Measurements from ENCODE around the gene CDKN2AIP. TPM values are rescaled to one million over a fixed set of nuclear protein-coding genes. Genes with fewer than 3 reads are reported as not detected.

CDKN2AIP gene
- total RNA-seq, 4 donors from 2014 or later: 19.4 to 21.8 (median 20.5) TPM

GRCh38 chr4:183411291-183411861, 33.1 kb upstream of the CDKN2AIP start:
- no peaks in the 10 kb centered on the region for H3K9me3 ChIP-seq
- no peak overlapping the region for H3K4me3 ChIP-seq
- no peaks in the 10 kb centered on the region for H3K36me3 ChIP-seq
- peaks cover 0 to 7% (median 5%) of the 10 kb centered on the region in 4 donors for H3K4me1 ChIP-seq
- 89% methylated on average over 11 of the region's 11 CpGs for WGBS
- TF ChIP-seq POLR2A (IDR thresholded peaks at IDR 0.05; ENCODE audit: low read depth) (no peak), POLR2AphosphoS5 (IDR thresholded peaks at IDR 0.05) (no peak), EP300 (IDR thresholded peaks at IDR 0.05) (no peak), CTCF (IDR thresholded peaks at IDR 0.05) (no peak)
- no peak for DNase-seq (ENCODE audit: extremely low spot score)
- intact Hi-C loops (cut with DNase I): no loop called here
- H3K27ac ChIP-seq (replicated peaks in 1 of 4): no peak overlapping the region
- H3K27me3 ChIP-seq: no peaks in the 10 kb centered on the region

- no peaks in the 10 kb centered on the region for H3K27me3 ChIP-seq
- intact Hi-C loops (cut with DNase I): no loop called here
- H3K9me3 ChIP-seq: no peaks in the 10 kb centered on the region
- no peak overlapping the region for H3K27ac ChIP-seq (replicated peaks in 1 of 4)
- H3K4me3 ChIP-seq: no peak overlapping the region
- TF ChIP-seq POLR2AphosphoS5 (IDR thresholded peaks at IDR 0.05) (no peak), CTCF (IDR thresholded peaks at IDR 0.05) (no peak), POLR2A (IDR thresholded peaks at IDR 0.05; ENCODE audit: low read depth) (no peak)
- 76% methylated on average over 11 of the region's 11 CpGs for WGBS
- no peaks in the 10 kb centered on the region for H3K4me1 ChIP-seq
- no peaks in the 10 kb centered on the region for H3K36me3 ChIP-seq
- DNase-seq (ENCODE audit: extremely low spot score): no peak
These were observed 31.6 kb upstream of the CDKN2AIP start for GRCh38 chr4:183412821-183413220.

GRCh38 chr4:183413234-183414200, 30.9 kb upstream of the CDKN2AIP start:
- Histone ChIP-seq H3K27me3 (no peaks in the 10 kb centered on the region), H3K36me3 (no peaks in the 10 kb centered on the region), H3K4me1 (no peaks in the 10 kb centered on the region), H3K4me3 (no peak overlapping the region), H3K9me3 (no peaks in the 10 kb centered on the region), H3K27ac (replicated peaks in 1 of 4) (no peak overlapping the region)
- DNase-seq (ENCODE audit: extremely low spot score): no peak
- TF ChIP-seq POLR2AphosphoS5 (IDR thresholded peaks at IDR 0.05) (no peak), POLR2A (IDR thresholded peaks at IDR 0.05; ENCODE audit: low read depth) (no peak), EP300 (IDR thresholded peaks at IDR 0.05) (no peak), CTCF (IDR thresholded peaks at IDR 0.05) (no peak)
- WGBS: 87% methylated on average over 24 of the region's 28 CpGs
- intact Hi-C loops (cut with DNase I): no loop called here

- Histone ChIP-seq H3K27me3 (no peaks in the 10 kb centered on the region), H3K27ac (replicated peaks in 1 of 4) (no peak overlapping the region), H3K9me3 (no peaks in the 10 kb centered on the region), H3K4me3 (no peak overlapping the region), H3K36me3 (no peaks in the 10 kb centered on the region), H3K4me1 (no peaks in the 10 kb centered on the region)
- DNase-seq (ENCODE audit: extremely low spot score): no peak
- TF ChIP-seq EP300 (IDR thresholded peaks at IDR 0.05): no peak
- no peak for TF ChIP-seq POLR2A (IDR thresholded peaks at IDR 0.05; ENCODE audit: low read depth)
- no peak for TF ChIP-seq CTCF (IDR thresholded peaks at IDR 0.05)
- TF ChIP-seq POLR2AphosphoS5 (IDR thresholded peaks at IDR 0.05): no peak
- 84% methylated on average over 10 of the region's 10 CpGs for WGBS
- intact Hi-C loops (cut with DNase I): no loop called here
These were observed 27.3 kb upstream of the CDKN2AIP start for GRCh38 chr4:183416879-183417755.
